Loucy (cell line): Measurements from ENCODE around the gene MICAL2.

Experiments used
- H2AFZ ChIP-seq: fragments of 200-600 bp; sonication (generic); 2 replicates; pipeline ENCODE4 v1.6.0; 2016; ENCODE audit warnings: antibody characterized with exemption, mild to moderate bottlenecking, low read length, moderate library complexity
- H3F3A ChIP-seq: fragments of 200-600 bp; 2 replicates; pipeline ENCODE4 v1.6.0; 2016; ENCODE audit warnings: antibody characterized with exemption, low read depth, mild to moderate bottlenecking
- H3K27me3 ChIP-seq: fragments of 200-600 bp; sonication (generic); 2 replicates; pipeline ENCODE4 v1.6.1; 2014; ENCODE audit warnings: low read length, mild to moderate bottlenecking; ENCODE audit not compliant: insufficient read depth, poor library complexity, severe bottlenecking
- H3K36me3 ChIP-seq: fragments of 200-600 bp; sonication (generic); 2 replicates; pipeline ENCODE4 v1.6.1; 2016; ENCODE audit warnings: low read length; ENCODE audit not compliant: insufficient read depth
- H3K4me1 ChIP-seq: fragments of 200-600 bp; sonication (generic); 2 replicates; pipeline ENCODE4 v1.5.1; 2014; ENCODE audit warnings: low read length, mild to moderate bottlenecking; ENCODE audit not compliant: insufficient read depth, poor library complexity, severe bottlenecking
- H3K4me2 ChIP-seq: fragments of 200-600 bp; sonication (generic); 2 replicates; pipeline ENCODE4 v1.6.0; 2014; ENCODE audit warnings: antibody characterized with exemption, low read length, low read depth, mild to moderate bottlenecking; ENCODE audit not compliant: poor library complexity, severe bottlenecking
- H3K4me3 ChIP-seq: fragments of 200-600 bp; sonication (generic); 2 replicates; pipeline ENCODE4 v1.5.1; 2014; ENCODE audit warnings: low read length, mild to moderate bottlenecking, mixed read lengths; ENCODE audit not compliant: poor library complexity, severe bottlenecking
- H3K79me2 ChIP-seq: fragments of 200-600 bp; sonication (generic); 2 replicates; pipeline ENCODE4 v1.6.1; 2014; ENCODE audit warnings: low read length; ENCODE audit not compliant: insufficient read depth
- H3K9ac ChIP-seq: fragments of 200-600 bp; sonication (generic); 2 replicates; pipeline ENCODE4 v1.6.0; 2014; ENCODE audit warnings: mild to moderate bottlenecking, low read depth, low read length, moderate library complexity; ENCODE audit not compliant: poor library complexity, severe bottlenecking
- H3K9me2 ChIP-seq: fragments of 200-600 bp; sonication (generic); replicated peaks from 2 replicates; pipeline ENCODE4 v1.6.1; 2016; ENCODE audit warnings: low read depth, low read length, mixed read lengths
- H3K9me3 ChIP-seq: fragments of 200-600 bp; sonication (generic); 2 replicates; pipeline ENCODE4 v1.6.1; 2014; ENCODE audit warnings: mild to moderate bottlenecking, antibody characterized with exemption, low read length, low read depth; ENCODE audit not compliant: insufficient read depth
- H4K20me1 ChIP-seq: fragments of 200-600 bp; sonication (generic); 2 replicates; pipeline ENCODE4 v1.6.0; 2014; ENCODE audit warnings: antibody characterized with exemption, low read length, mild to moderate bottlenecking; ENCODE audit not compliant: insufficient read depth, poor library complexity, severe bottlenecking
- EZH2phosphoT487 ChIP-seq: fragments of 200-600 bp; IDR thresholded peaks from 2 replicates; pipeline ENCODE4 v1.6.1; 2018; ENCODE audit warnings: antibody characterized with exemption, mild to moderate bottlenecking, moderate library complexity, borderline replicate concordance
- TF ChIP-seq, protein P1 (sequence below): fragments of 200-600 bp; sonication (generic); conservative IDR thresholded peaks from 2 replicates; pipeline ENCODE4 v1.5.1; 2014; ENCODE audit warnings: mild to moderate bottlenecking, antibody characterized with exemption, low read length

Gene MICAL2

DNA sequence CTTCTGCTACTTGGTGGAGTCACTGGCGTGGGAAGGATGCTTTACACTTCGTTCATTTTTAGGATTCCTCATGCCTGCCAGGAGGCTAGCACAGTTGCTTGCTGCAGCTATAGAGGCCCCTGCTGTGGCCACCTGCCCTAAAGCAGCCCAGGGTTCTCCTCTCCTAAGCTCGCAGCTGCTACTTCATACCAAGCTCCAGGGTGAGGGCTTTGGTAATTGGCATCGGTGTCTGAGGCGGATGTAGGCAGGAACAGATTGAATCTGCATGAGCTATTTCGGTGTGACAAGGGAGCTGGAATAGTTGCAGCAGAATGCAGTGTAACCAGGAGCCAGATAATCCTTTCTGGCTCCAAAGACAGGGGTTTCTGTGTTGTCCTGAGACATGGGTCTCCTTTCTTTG lies 133.1 kb downstream of the MICAL2 start:
- Histone ChIP-seq H3K36me3 (no peaks in the 10 kb centered on the region), H3K9ac (no peak overlapping the region), H3K4me1 (peaks cover 8% of the 10 kb centered on the region), H3F3A (no peaks in the 10 kb centered on the region), H3K9me2 (no peaks in the 10 kb centered on the region), H4K20me1 (no peaks in the 10 kb centered on the region), H3K4me3 (no peak overlapping the region), H2AFZ (no peak overlapping the region), H3K27me3 (no peaks in the 10 kb centered on the region), H3K4me2 (no peak overlapping the region), H3K79me2 (no peaks in the 10 kb centered on the region), H3K9me3 (no peaks in the 10 kb centered on the region)
- TF ChIP-seq, protein P1, sequence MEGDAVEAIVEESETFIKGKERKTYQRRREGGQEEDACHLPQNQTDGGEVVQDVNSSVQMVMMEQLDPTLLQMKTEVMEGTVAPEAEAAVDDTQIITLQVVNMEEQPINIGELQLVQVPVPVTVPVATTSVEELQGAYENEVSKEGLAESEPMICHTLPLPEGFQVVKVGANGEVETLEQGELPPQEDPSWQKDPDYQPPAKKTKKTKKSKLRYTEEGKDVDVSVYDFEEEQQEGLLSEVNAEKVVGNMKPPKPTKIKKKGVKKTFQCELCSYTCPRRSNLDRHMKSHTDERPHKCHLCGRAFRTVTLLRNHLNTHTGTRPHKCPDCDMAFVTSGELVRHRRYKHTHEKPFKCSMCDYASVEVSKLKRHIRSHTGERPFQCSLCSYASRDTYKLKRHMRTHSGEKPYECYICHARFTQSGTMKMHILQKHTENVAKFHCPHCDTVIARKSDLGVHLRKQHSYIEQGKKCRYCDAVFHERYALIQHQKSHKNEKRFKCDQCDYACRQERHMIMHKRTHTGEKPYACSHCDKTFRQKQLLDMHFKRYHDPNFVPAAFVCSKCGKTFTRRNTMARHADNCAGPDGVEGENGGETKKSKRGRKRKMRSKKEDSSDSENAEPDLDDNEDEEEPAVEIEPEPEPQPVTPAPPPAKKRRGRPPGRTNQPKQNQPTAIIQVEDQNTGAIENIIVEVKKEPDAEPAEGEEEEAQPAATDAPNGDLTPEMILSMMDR, result no peak
- no peak for TF ChIP-seq EZH2phosphoT487

DNA sequence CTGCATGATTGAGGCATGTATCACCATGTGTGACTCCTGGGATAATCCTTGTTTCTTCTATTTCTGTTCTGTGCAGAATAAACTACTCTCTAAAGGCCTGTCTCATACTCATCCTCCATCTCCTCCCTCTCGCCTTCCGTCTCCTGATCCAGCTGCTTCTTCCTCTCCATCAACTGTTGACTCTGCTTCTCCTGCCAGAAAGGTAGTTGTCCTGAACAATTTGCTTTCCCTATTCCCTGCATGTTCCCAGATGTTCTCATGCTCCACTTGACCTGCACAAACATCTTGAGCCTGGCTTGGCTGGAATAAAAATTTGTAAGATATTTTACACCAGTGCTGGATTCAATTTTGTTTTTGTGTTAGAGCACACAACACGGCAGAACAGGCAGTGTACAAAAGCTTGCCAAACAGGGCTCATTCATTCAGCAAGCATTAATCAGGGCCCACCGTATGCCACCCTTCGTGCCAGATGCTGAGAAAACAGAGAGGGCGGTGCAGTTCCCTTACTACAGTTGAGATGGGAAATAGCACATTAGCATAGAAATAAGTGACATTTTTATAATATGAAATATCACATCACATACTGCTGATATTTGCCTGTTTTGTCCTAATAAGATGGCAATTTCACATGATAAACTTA lies 133.6 kb downstream of the MICAL2 start:
- H3K79me2 ChIP-seq, result no peaks in the 10 kb centered on the region
- H3K9me2 ChIP-seq, result no peaks in the 10 kb centered on the region
- H3K4me2 ChIP-seq, result no peak overlapping the region
- no peak overlapping the region for H2AFZ ChIP-seq
- H3K4me3 ChIP-seq, result no peak overlapping the region
- H3K36me3 ChIP-seq, result no peaks in the 10 kb centered on the region
- no peaks in the 10 kb centered on the region for H3F3A ChIP-seq
- H3K4me1 ChIP-seq, result peaks cover 8% of the 10 kb centered on the region
- TF ChIP-seq EZH2phosphoT487, result no peak
- TF ChIP-seq, protein P1, result no peak
- no peaks in the 10 kb centered on the region for H3K9me3 ChIP-seq
- no peaks in the 10 kb centered on the region for H4K20me1 ChIP-seq
- no peaks in the 10 kb centered on the region for H3K27me3 ChIP-seq
- H3K9ac ChIP-seq, result no peak overlapping the region

DNA sequence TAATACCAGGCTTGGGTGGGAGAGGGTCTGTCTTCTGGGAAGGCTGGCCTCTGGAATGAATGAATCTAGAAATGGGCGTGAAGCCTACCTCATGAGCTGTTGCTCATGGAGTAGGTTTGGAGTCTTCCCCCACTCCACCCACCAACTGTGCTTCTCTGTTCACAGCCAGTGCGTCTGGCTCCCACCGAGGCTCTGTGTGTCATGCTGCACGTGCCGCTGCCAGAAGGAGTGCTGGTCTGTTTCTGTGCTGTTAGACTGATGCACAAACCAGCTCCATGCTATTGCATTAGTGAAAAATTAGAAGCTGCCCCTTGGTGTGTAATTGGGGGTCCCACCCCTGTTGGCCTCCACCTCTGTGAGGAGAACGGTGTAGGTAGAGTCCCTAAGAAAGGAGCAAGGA lies 134.7 kb downstream of the MICAL2 start:
- no peak overlapping the region for H3K4me2 ChIP-seq
- H3K9me2 ChIP-seq, result no peaks in the 10 kb centered on the region
- H3F3A ChIP-seq, result no peaks in the 10 kb centered on the region
- no peak for TF ChIP-seq EZH2phosphoT487
- TF ChIP-seq, protein P1, result no peak
- no peak overlapping the region for H2AFZ ChIP-seq
- no peaks in the 10 kb centered on the region for H3K36me3 ChIP-seq
- peaks cover 3% of the 10 kb centered on the region for H3K4me1 ChIP-seq
- no peak overlapping the region for H3K9ac ChIP-seq
- H3K9me3 ChIP-seq, result no peaks in the 10 kb centered on the region
- H3K27me3 ChIP-seq, result no peaks in the 10 kb centered on the region
- no peak overlapping the region for H3K4me3 ChIP-seq
- no peaks in the 10 kb centered on the region for H4K20me1 ChIP-seq
- no peaks in the 10 kb centered on the region for H3K79me2 ChIP-seq
